Neural cell (in vitro differentiated cells): Measurements from ENCODE around the gene OGDH. TPM values are rescaled to one million over a fixed set of nuclear protein-coding genes. Genes with fewer than 3 reads are reported as not detected.

Source experiments
- H2AFZ ChIP-seq: fragments of 200-600, 300-800 bp; sonication (generic), shearing (Covaris generic); 2 replicates; pipeline ENCODE4 v1.6.0; 2014; ENCODE audit warnings: low read depth, mild to moderate bottlenecking, antibody characterized with exemption, low read length, moderate library complexity
- H3F3A ChIP-seq: fragments of 200-600 bp; shearing (Covaris generic); 2 replicates; pipeline ENCODE4 v1.6.1; 2016; ENCODE audit warnings: mild to moderate bottlenecking, moderate library complexity, mixed read lengths, antibody characterized with exemption, low read length; ENCODE audit not compliant: insufficient read depth, poor library complexity, severe bottlenecking
- H3K27ac ChIP-seq: fragments of 200-600, 300-800 bp; sonication (generic), shearing (Covaris generic); 2 replicates; pipeline ENCODE4 v1.5.1; 2014; ENCODE audit warnings: mild to moderate bottlenecking, low read length, moderate library complexity
- H3K27me3 ChIP-seq: fragments of 300-800, 200-600 bp; sonication (generic), shearing (Covaris generic); 2 replicates; pipeline ENCODE4 v1.6.0; 2014; ENCODE audit warnings: mild to moderate bottlenecking, low read depth, low read length, moderate library complexity; ENCODE audit not compliant: insufficient read depth
- H3K36me3 ChIP-seq: fragments of 300-800, 200-600 bp; sonication (generic), shearing (Covaris generic); 2 replicates; pipeline ENCODE4 v1.5.1; 2014; ENCODE audit warnings: mild to moderate bottlenecking, antibody characterized with exemption, low read length, moderate library complexity; ENCODE audit not compliant: insufficient read depth
- H3K4me2 ChIP-seq: fragments of 300-800, 200-600 bp; sonication (generic), shearing (Covaris generic); 2 replicates; pipeline ENCODE4 v1.6.0; 2014; ENCODE audit warnings: mild to moderate bottlenecking, low read length
- H3K4me3 ChIP-seq: fragments of 300-800, 200-600 bp; sonication (generic), shearing (Covaris generic); 2 replicates; pipeline ENCODE4 v1.5.1; 2014; ENCODE audit warnings: mild to moderate bottlenecking, low read length, moderate library complexity
- H3K79me2 ChIP-seq: fragments of 200-600 bp; shearing (Covaris generic); replicated peaks from 2 replicates; pipeline ENCODE4 v1.6.0; 2014; ENCODE audit warnings: mild to moderate bottlenecking, low read length, moderate library complexity; ENCODE audit not compliant: insufficient read depth
- H3K9ac ChIP-seq: fragments of 300-800, 200-600 bp; sonication (generic), shearing (Covaris generic); 2 replicates; pipeline ENCODE4 v1.6.1; 2016; ENCODE audit warnings: mild to moderate bottlenecking, low read length, mixed read lengths
- H3K9me2 ChIP-seq: fragments of 200-600 bp; shearing (Covaris generic); 2 replicates; pipeline ENCODE4 v1.6.1; 2016; ENCODE audit warnings: mild to moderate bottlenecking, low read length, mixed read lengths; ENCODE audit not compliant: insufficient read depth
- H3K9me3 ChIP-seq: fragments of 200-600, 300-800 bp; sonication (generic), shearing (Covaris generic); 2 replicates; pipeline ENCODE4 v1.6.1; 2016; ENCODE audit warnings: mild to moderate bottlenecking, mixed run types, low read length, moderate library complexity, mixed read lengths
- H4K20me1 ChIP-seq: fragments of 200-600 bp; shearing (Covaris generic); 2 replicates; pipeline ENCODE4 v1.6.1; 2016; ENCODE audit warnings: mild to moderate bottlenecking, mixed run types; ENCODE audit not compliant: insufficient read depth
- CTCF ChIP-seq: fragments of 450-650 bp; IDR thresholded peaks from 2 replicates; pipeline ENCODE4 v1.5.1; 2014; ENCODE audit warnings: antibody characterized with exemption, mild to moderate bottlenecking, moderate library complexity; ENCODE audit not compliant: poor library complexity, severe bottlenecking
- EP300 ChIP-seq: fragments of 450-650 bp; conservative IDR thresholded peaks from 2 replicates; pipeline ENCODE4 v1.6.1; 2014; ENCODE audit warnings: antibody characterized with exemption, mild to moderate bottlenecking, moderate library complexity; ENCODE audit not compliant: poor library complexity, severe bottlenecking
- EZH2 ChIP-seq: fragments of 200-600, 300-800 bp; shearing (Covaris generic), sonication (generic); IDR thresholded peaks from 2 replicates; pipeline ENCODE4 v1.6.1; 2014; ENCODE audit warnings: antibody characterized with exemption, low read length, borderline replicate concordance, mild to moderate bottlenecking; ENCODE audit not compliant: insufficient read depth, poor library complexity, severe bottlenecking
- MXI1 ChIP-seq: fragments of 450-650 bp; conservative IDR thresholded peaks from 2 replicates; pipeline ENCODE4 v1.6.1; 2014; ENCODE audit warnings: antibody characterized with exemption, mild to moderate bottlenecking; ENCODE audit not compliant: poor library complexity, severe bottlenecking
- POLR2AphosphoS5 ChIP-seq: IDR thresholded peaks from 2 replicates; pipeline ENCODE4 v1.6.1; 2012
- RAD21 ChIP-seq: fragments of 450-650 bp; conservative IDR thresholded peaks from 2 replicates; pipeline ENCODE4 v1.6.1; 2014; ENCODE audit warnings: antibody characterized with exemption, mild to moderate bottlenecking, moderate library complexity
- REST ChIP-seq: IDR thresholded peaks from 2 replicates; pipeline ENCODE4 v1.6.1; 2012; ENCODE audit warnings: borderline replicate concordance
- SMC3 ChIP-seq: fragments of 450-650 bp; conservative IDR thresholded peaks from 2 replicates; pipeline ENCODE4 v1.6.1; 2014; ENCODE audit warnings: antibody characterized with exemption, mild to moderate bottlenecking, moderate library complexity; ENCODE audit not compliant: poor library complexity
- TAF1 ChIP-seq: IDR thresholded peaks from 2 replicates; pipeline ENCODE4 v1.6.1; 2012; ENCODE audit warnings: low read depth
- polyA plus RNA-seq: library from polyadenylated mRNA; depleted of rRNA; stranded (reverse); fragments of >200 nt; gene quantifications from 2 replicates; pipeline ENCODE4 v1.2.3, GENCODE V29; 2014

The OGDH gene
- polyA plus RNA-seq, 1 donor from 2014 or later: 16.9 TPM

- H3K27ac ChIP-seq: no peak overlapping the region
- no peaks in the 10 kb centered on the region for H4K20me1 ChIP-seq
- H3K27me3 ChIP-seq: no peaks in the 10 kb centered on the region
- TF ChIP-seq RAD21: no peak
- no peak for TF ChIP-seq TAF1
- no peak for TF ChIP-seq SMC3
- no peak for TF ChIP-seq CTCF
- no peak for TF ChIP-seq EP300
- no peak for TF ChIP-seq REST
- TF ChIP-seq EZH2: no peak
- TF ChIP-seq MXI1: no peak
- TF ChIP-seq POLR2AphosphoS5: no peak
- H3K79me2 ChIP-seq: no peaks in the 10 kb centered on the region
- H3K36me3 ChIP-seq: no peaks in the 10 kb centered on the region
- H2AFZ ChIP-seq: no peak overlapping the region
- H3K4me3 ChIP-seq: no peak overlapping the region
- no peak overlapping the region for H3K9ac ChIP-seq
- peaks cover 7% of the 10 kb centered on the region for H3K9me3 ChIP-seq
- H3K9me2 ChIP-seq: no peaks in the 10 kb centered on the region
- no peaks in the 10 kb centered on the region for H3F3A ChIP-seq
- no peak overlapping the region for H3K4me2 ChIP-seq
Measured at GRCh38 chr7:44658979-44659378, 52.6 kb downstream of the OGDH start.

- Histone ChIP-seq H3K36me3 (no peaks in the 10 kb centered on the region), H3K9me2 (no peaks in the 10 kb centered on the region), H3K79me2 (no peaks in the 10 kb centered on the region)
Measured at GRCh38 chr7:44661233-44661632, 54.8 kb downstream of the OGDH start.

More at GRCh38 chr7:44661233-44661632, 54.8 kb downstream of the OGDH start:
- no peak overlapping the region for H3K27ac ChIP-seq
- H2AFZ ChIP-seq: no peak overlapping the region
- no peaks in the 10 kb centered on the region for H3K27me3 ChIP-seq
- no peak for TF ChIP-seq REST
- no peak for TF ChIP-seq EZH2
- TF ChIP-seq POLR2AphosphoS5: no peak
- TF ChIP-seq MXI1: no peak
- no peak for TF ChIP-seq CTCF
- no peak for TF ChIP-seq RAD21
- TF ChIP-seq EP300: no peak
- no peak for TF ChIP-seq SMC3
- H3K4me3 ChIP-seq: no peak overlapping the region
- H3K9me3 ChIP-seq: peaks cover 7% of the 10 kb centered on the region
- H3K4me2 ChIP-seq: no peak overlapping the region
- H3F3A ChIP-seq: no peaks in the 10 kb centered on the region
- H3K9ac ChIP-seq: no peak overlapping the region
- no peaks in the 10 kb centered on the region for H4K20me1 ChIP-seq
